Muscle layer of colon (tissue), 2 donors: ENCODE measurements around the gene BNC2.

Source experiments
- H3K27ac ChIP-seq: one replicate; pipeline ENCODE4 v1.7.0; 2013; ENCODE audit warnings: low read depth, mild to moderate bottlenecking, low read length, moderate library complexity
- H3K27me3 ChIP-seq, 2 donors: one replicate each; pipeline ENCODE4 v1.7.0; 2013; ENCODE audit warnings: low read length in 2 of 2, mild to moderate bottlenecking in 2 of 2; ENCODE audit not compliant: insufficient read depth in 2 of 2, control insufficient read depth in 1 of 2
- H3K36me3 ChIP-seq: one replicate; pipeline ENCODE4 v1.7.0; 2013; ENCODE audit warnings: mild to moderate bottlenecking, low read length; ENCODE audit not compliant: insufficient read depth
- H3K4me1 ChIP-seq: one replicate; pipeline ENCODE4 v1.7.0; 2013; ENCODE audit warnings: mild to moderate bottlenecking, low read length; ENCODE audit not compliant: insufficient read depth
- H3K4me3 ChIP-seq, 2 donors: one replicate each; pipeline ENCODE4 v1.7.0; 2013; ENCODE audit warnings: low read length in 2 of 2, low read depth in 1 of 2, mild to moderate bottlenecking in 1 of 2, moderate library complexity in 1 of 2
- H3K9ac ChIP-seq: one replicate; pipeline ENCODE4 v1.7.0; 2013; ENCODE audit warnings: low read length
- H3K9me3 ChIP-seq: one replicate; pipeline ENCODE4 v1.7.0; 2013; ENCODE audit warnings: mild to moderate bottlenecking, low read length
- donor health status: abdominal sarcoma.
- donor health status: Adenocarcinoma of cecum.

The BNC2 gene

DNA sequence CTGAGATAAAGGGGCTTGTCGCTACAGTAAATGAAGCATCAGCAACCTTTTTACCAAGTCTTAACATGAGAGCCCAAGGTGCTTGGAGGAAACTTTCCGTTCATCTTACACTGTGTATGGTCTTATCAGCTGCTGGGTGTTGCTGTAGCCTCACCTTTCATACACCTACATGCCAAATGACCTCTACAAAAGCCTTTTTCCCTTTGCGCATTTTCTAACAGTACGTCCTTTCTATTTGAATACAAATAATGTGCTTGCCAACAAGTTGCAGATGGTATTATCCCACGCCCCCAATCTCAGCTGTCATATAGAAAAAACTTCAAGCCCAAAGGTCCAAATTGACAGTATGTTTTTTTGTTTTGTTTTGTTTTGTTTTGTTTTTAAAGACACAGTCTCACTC, 96.9 kb downstream of the BNC2 start:
- H3K4me1 ChIP-seq, result no peaks in the 10 kb centered on the region
- H3K4me3 ChIP-seq, result no peak overlapping the region
- no peaks in the 10 kb centered on the region for H3K9me3 ChIP-seq
- H3K27me3 ChIP-seq, result no peaks in the 10 kb centered on the region
- H3K36me3 ChIP-seq, result no peaks in the 10 kb centered on the region
- no peak overlapping the region for H3K9ac ChIP-seq
- no peak overlapping the region for H3K27ac ChIP-seq

GRCh38 chr9:16773116-16773515, 97.4 kb downstream of the BNC2 start:
- no peak overlapping the region for H3K4me3 ChIP-seq
- H3K27ac ChIP-seq, result no peak overlapping the region
- H3K9me3 ChIP-seq, result no peaks in the 10 kb centered on the region
- H3K4me1 ChIP-seq, result no peaks in the 10 kb centered on the region
- H3K27me3 ChIP-seq, result no peaks in the 10 kb centered on the region
- H3K36me3 ChIP-seq, result no peaks in the 10 kb centered on the region
- no peak overlapping the region for H3K9ac ChIP-seq

DNA sequence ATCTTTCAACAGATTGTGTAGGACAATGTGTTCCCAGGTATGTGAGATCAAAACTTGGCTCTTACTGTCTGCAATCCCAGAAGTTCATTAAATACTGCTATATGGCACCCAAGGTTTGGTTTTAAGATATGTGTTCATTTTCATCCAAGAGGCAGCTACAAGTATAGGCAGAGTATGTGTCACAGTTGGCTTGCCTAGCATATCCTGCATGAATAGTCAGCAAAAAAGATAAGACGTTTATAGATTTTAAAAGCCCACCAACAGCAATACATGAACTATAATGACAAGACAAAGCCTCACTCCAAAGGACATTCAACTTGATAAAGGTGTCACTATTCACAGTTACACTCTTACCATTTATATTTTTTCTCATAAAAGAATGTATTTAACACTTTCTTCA, 99.1 kb downstream of the BNC2 start:
- Histone ChIP-seq H3K36me3 (no peaks in the 10 kb centered on the region), H3K9me3 (no peaks in the 10 kb centered on the region), H3K27ac (no peak overlapping the region), H3K27me3 (no peaks in the 10 kb centered on the region), H3K4me1 (no peaks in the 10 kb centered on the region), H3K9ac (no peak overlapping the region), H3K4me3 (no peak overlapping the region)

- Histone ChIP-seq H3K27me3 (no peaks in the 10 kb centered on the region), H3K4me3 (no peak overlapping the region), H3K27ac (no peak overlapping the region), H3K9ac (no peak overlapping the region), H3K36me3 (no peaks in the 10 kb centered on the region), H3K9me3 (no peaks in the 10 kb centered on the region), H3K4me1 (no peaks in the 10 kb centered on the region)
These were observed 101.2 kb downstream of the BNC2 start for GRCh38 chr9:16769291-16769690.

DNA sequence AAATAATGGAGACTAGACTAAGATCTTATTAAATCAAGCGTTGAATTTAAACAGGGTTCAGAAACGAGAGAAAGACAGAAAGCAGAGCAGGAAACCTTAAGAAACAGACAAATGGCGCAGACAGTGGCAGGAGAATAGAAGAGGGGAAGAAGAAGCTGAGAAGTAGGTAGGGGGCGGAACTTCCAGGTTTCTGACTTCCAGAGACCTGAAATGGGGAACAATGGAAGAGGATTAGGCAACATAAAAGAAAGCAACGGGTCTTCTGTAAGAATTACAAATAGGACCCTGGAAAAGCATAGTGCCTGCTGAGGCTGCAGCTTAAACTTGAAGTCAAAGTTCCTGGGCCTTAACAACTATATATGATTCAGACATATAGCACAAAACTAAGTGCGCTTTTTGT, 101.7 kb downstream of the BNC2 start:
- H3K36me3 ChIP-seq, result no peaks in the 10 kb centered on the region
- H3K9ac ChIP-seq, result no peak overlapping the region
- no peak overlapping the region for H3K4me3 ChIP-seq
- no peaks in the 10 kb centered on the region for H3K4me1 ChIP-seq
- no peak overlapping the region for H3K27ac ChIP-seq
- no peaks in the 10 kb centered on the region for H3K9me3 ChIP-seq
- H3K27me3 ChIP-seq, result no peaks in the 10 kb centered on the region

- Histone ChIP-seq H3K9ac (no peak overlapping the region), H3K27ac (no peak overlapping the region), H3K4me1 (no peaks in the 10 kb centered on the region), H3K27me3 (no peaks in the 10 kb centered on the region), H3K4me3 (no peak overlapping the region), H3K36me3 (no peaks in the 10 kb centered on the region), H3K9me3 (no peaks in the 10 kb centered on the region)
These were observed 103.1 kb downstream of the BNC2 start for GRCh38 chr9:16767366-16767765.

DNA sequence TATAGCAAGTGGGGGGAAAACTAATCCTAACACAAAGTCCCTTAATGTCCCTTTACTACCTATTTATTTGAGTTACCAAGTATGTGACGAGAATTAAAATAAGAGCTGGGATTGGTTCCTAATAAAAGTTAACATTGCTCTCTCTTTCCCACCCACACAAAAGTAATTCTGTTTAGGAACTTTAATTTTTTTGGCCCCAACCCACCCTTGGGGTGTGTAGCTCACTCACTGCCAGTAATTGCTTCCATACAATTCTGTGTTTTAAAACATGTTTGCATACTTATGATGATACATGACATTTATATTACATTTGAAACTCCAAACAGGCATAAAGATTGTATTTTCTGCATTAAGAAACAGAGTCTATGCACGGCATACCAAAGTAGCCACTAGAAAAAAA, 106.5 kb downstream of the BNC2 start:
- no peaks in the 10 kb centered on the region for H3K27me3 ChIP-seq
- no peaks in the 10 kb centered on the region for H3K4me1 ChIP-seq
- no peak overlapping the region for H3K9ac ChIP-seq
- no peaks in the 10 kb centered on the region for H3K9me3 ChIP-seq
- H3K4me3 ChIP-seq, result no peak overlapping the region
- no peak overlapping the region for H3K27ac ChIP-seq
- H3K36me3 ChIP-seq, result no peaks in the 10 kb centered on the region

DNA sequence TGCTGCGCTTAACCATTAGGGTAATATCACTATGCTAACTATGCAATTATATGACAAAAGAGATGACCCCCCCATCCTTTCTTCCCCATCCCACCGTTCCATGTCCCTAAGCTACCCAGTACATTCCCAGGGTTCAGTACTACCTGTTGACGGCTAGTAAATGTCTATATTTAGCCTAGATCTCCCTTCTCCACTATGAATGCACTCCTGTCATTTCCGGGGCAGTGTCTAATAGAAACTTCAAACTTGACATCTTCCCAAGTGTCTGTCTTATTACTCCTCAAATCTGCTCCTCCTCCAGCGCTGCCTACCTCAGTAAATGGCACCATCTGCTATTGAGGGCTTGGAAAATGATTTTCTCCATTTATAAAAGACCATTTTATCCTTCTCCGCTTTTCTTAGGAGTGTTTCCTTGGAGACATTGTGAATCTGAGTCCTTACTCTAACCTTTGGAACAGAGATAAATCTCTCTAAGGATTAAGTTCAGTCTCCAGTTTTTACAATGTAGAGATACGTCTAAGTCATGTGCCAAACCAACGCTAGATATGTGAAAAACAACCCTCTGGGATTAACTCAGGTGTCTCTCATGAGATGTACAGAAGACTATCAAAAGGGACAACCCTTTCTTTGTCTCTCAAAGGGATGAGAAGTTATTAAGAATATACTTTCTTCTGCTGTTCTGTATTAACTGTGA, 114.9 kb downstream of the BNC2 start:
- H3K27ac ChIP-seq, result no peak overlapping the region
- H3K4me1 ChIP-seq, result peaks cover 15% of the 10 kb centered on the region
- H3K9me3 ChIP-seq, result no peaks in the 10 kb centered on the region
- H3K4me3 ChIP-seq, result no peak overlapping the region
- H3K9ac ChIP-seq, result no peak overlapping the region
- H3K36me3 ChIP-seq, result no peaks in the 10 kb centered on the region
- H3K27me3 ChIP-seq, result no peaks in the 10 kb centered on the region

- Histone ChIP-seq H3K4me1 (peaks cover 15% of the 10 kb centered on the region), H3K9me3 (no peaks in the 10 kb centered on the region), H3K36me3 (no peaks in the 10 kb centered on the region), H3K4me3 (no peak overlapping the region), H3K9ac (no peak overlapping the region), H3K27ac (no peak overlapping the region), H3K27me3 (no peaks in the 10 kb centered on the region)
These were observed 115.8 kb downstream of the BNC2 start for GRCh38 chr9:16754662-16755061.

DNA sequence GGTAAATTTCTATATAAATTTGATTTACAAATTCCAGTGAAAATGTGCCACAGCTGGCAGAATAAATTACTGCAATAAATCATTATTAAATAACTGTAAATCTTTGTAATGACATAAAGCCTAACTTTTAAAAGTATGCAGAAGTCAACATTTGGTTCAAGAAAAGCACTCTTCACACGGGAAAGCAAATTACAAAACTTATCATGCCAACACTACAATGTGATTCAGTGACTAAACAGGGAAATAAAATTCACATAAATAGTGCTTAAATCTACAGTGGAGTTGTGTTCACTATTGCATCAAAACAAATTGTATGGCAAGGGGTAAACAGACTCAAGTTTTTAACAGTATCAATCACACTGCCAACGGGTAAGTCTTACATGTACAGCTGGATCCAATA, 117.2 kb downstream of the BNC2 start:
- H3K9ac ChIP-seq, result no peak overlapping the region
- H3K36me3 ChIP-seq, result no peaks in the 10 kb centered on the region
- H3K9me3 ChIP-seq, result no peaks in the 10 kb centered on the region
- no peak overlapping the region for H3K27ac ChIP-seq
- H3K4me3 ChIP-seq, result no peak overlapping the region
- no peaks in the 10 kb centered on the region for H3K27me3 ChIP-seq
- H3K4me1 ChIP-seq, result peaks cover 15% of the 10 kb centered on the region

DNA sequence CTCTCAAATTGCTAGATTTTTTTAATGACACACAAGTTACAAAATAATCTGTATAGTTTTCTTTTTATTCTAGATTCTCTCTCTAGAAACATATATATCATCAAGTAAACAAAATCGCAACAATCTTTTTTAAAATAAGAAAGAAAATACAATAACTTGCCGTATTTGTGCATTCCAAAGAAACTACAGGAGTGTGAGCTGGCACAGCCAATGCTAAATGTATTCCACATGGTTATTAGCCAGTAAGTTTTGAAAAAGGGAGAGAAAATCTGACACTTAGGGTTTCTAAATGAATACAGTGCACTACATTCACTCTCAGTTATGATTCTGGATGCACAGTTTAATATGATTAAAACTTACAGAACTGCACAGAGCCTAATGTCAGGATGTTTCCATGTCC, 117.9 kb downstream of the BNC2 start:
- H3K9ac ChIP-seq, result no peak overlapping the region
- H3K36me3 ChIP-seq, result no peaks in the 10 kb centered on the region
- no peaks in the 10 kb centered on the region for H3K9me3 ChIP-seq
- no peak overlapping the region for H3K4me3 ChIP-seq
- peaks cover 15% of the 10 kb centered on the region for H3K4me1 ChIP-seq
- H3K27ac ChIP-seq, result no peak overlapping the region
- no peaks in the 10 kb centered on the region for H3K27me3 ChIP-seq

DNA sequence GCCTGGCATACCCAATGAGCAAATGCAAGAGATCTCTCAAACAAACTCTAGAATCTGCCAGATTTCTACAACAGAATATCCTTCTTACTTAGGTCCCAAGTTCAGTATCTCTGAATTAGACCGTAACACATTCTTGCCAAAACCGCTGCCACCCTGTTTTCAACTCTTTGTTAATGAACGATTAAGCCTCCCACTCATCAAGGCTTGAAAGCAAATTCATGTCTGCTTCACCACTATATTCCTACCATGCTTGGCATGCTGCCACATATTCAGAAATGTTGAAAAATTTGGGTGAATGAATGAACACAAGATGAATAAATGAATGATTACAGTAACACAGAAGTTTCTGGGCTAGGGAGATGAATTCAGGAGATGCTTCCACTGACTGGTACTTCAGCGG, 119.9 kb downstream of the BNC2 start:
- Histone ChIP-seq H3K9me3 (no peaks in the 10 kb centered on the region), H3K27ac (no peak overlapping the region), H3K4me3 (no peak overlapping the region), H3K27me3 (no peaks in the 10 kb centered on the region), H3K36me3 (no peaks in the 10 kb centered on the region), H3K4me1 (peaks cover 13% of the 10 kb centered on the region), H3K9ac (no peak overlapping the region)
